Measurements from ENCODE around the gene GNG10.
"Not testable (repeated sequence)": the region's sequence is repeated elsewhere in the genome, so short reads cannot be mapped to it uniquely, and the experiment has no call there.

Gene GNG10

DNA sequence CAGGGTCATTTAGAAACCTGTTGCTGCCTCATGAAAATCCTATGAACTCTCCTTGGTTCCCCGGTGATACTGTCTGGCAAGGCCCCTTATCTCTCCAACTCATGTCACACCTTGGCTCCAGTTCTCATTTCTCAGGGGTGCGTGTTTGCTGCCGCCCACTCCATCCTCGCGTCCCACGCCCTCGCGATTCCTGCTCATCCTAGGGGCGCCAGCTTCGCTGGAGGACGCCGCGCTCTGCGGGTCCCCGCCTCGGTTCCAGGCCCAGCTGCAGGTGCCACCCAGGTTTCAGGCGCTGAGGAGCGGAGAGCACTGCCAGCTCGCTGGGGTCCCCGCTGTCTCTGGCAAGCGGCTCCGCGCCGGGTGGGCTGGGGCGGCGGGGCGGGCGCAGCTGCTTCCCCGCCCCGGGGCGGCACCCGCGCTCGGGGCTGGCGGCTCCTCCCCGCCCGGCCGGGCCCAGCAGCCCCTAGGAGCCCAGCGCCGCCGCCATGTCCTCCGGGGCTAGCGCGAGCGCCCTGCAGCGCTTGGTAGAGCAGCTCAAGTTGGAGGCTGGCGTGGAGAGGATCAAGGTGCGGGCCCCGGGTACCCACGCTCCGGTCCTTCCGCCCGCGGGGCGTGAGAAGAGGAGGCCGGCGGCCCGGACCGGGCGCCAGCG lies at the start of gene GNG10:
TSS of gene GNG10 (plus strand) at position 456 of the 652 bp plus-strand sequence. CDS start at position 486, 30 bp downstream.
- peak; percentile 60 to 69 for DNase-seq

DNA sequence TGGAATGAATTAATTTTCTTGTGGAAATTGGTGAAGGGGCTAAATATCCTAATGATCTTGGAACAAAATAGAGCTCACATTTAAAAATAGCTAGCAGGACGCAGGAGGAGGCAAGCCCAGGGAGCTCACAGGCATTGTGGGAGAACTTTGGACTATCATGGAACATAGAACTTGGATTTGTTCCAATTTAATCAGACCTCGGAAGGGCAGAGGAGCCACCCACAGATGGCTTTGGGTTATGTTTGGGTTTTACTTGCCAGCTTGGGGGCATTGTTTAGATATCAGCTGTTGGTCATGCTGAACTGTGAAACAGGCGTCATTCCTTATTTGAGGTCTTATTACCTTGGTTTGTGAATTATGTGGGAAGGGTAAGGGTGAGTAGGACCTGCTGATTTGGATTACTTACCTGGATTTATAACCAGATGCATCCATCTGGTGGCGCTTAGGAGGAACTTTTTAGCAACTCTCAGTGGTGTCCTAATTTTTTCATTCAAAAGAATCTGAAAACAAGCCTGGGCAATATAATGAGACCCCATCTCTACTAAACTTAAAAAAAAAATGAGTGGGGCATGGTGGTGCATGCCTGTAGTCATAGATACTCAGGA lies 47.9 kb upstream of the GNG10 start:
- no peak for DNase-seq

DNA sequence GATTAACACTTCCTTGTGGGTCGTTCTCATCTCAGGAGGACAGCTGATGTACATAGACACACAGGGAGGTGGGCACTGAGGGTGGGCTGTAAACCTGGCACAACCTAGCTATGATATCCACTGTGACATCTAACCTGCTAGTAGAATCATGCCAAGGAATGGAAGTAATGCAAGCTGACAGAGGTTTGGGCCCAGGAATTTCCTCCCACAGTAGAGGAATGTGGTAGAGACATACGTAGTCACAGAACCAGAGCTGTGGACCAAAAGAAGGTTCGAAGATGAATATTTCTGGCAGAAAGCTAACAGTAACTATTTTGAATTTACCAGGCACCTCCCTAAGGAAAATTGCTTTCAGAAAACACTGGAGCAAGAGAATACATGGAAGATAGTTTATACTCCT lies 45.5 kb upstream of the GNG10 start:
- DNase-seq, result no peak

DNA sequence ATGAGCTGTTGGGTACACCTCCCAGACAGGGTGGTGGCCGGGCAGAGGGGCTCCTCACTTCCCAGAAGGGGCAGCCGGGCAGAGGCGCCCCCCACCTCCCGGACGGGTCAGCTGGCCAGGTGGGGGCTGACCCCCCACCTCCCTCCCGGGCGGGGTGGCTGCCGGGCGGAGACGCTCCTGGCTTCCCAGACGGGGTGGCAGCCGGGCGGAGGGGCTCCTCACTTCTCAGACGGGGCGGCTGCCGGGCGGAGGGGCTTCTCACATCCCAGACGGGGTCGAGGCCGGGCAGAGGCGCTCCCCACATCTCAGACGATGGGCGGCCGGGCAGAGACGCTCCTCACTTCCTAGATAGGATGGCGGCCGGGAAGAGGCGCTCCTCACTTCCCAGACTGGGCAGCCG lies 44.1 kb upstream of the GNG10 start:
- not testable (repeated sequence) for DNase-seq

DNA sequence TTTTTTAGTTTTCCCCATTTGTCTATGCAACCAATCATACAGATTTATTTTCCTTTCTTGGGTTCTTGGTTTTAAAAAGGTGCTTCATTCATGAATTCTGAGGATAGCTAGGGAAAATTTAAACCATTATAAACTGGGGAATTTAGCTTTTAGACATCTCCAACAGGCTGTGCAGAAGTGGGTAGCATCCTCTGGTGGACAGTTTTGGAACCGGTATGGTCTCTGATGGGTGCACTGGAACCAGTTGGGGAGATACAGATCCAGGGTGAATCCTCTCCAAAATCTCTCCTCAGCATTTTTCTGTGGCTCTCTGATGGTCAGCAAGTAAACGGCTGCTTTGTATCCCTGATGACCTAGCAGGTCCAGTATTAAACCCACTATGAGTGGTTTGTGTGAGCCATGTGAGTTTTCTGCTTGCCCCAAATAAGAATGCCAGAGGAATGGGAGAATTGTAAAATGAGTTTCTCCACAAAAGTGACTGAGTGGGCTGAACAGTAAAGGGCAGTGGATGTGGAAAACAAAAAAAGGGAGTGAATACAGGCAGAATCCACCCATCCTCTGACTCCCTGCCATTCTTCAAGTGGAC lies 39.4 kb upstream of the GNG10 start:
- no peak for DNase-seq

DNA sequence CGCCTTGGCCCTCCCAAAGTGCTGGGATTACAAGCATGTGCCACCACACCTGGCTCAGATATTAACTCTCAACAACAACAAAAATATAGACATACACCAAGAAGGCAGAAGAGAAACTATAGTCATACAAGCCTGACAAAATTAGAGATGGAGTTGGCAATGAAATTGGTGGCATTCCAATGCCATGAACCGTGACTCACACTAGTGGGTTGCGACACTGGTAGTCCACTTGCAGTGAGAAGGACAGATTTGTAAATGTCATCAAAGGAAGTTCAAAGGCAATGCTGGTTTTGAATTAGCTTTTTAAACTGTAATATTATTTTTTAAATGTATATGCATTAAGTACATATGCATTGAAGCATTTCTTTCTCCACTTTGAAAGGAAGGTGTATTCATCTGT lies 38.8 kb upstream of the GNG10 start:
- no peak for DNase-seq

DNA sequence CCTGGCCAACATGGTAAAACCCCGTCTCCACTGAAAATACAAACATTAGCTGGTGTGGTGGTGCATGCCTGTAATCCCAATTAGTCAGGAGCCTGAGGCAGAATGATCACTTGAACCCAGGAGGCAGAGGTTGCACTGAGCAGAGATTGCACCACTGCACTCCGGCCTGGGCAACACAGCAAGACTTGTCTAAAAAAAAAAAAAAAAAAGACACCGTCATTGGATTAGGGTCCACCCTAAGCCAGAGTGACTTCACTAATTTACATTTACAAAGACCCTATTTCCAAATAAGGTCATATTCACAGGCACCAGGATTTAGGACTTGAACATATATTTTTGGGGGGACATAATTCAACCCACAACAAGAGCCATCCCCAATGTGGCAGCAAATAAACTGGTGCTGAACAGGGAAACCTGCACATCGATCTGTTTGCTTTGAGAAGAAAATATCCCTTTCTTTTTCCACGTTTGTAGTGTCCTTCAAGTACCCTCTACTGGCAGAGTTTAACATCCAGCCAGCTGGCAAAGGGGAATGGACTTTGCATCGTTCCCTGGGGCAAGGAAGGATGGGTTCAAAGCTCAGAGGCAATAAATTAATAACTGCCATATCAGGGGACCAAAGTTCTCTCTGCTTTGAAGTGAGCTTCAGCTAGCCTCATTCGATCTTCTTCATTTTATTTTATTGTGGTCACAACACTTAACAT lies 34.0 kb upstream of the GNG10 start:
- no peak for DNase-seq

DNA sequence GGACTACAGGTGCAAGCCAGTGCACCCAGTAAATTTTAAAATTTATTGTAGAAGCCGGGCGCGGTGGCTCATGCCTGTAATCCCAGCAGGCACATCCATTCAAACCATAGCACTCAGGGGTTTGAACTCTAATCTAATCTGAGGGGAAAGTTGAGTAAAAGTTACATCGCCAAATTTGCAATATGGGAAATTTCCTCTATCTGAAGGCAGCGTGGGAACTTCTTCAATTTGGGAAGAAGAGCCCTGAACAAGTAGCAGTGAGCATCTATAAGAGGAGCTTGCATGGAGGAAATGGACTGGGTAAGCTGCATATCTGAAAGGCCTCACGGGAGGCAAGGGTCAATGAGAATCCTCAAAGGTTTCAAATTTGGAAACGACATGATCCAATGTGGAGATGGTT lies 33.0 kb upstream of the GNG10 start:
- DNase-seq, result no peak

DNA sequence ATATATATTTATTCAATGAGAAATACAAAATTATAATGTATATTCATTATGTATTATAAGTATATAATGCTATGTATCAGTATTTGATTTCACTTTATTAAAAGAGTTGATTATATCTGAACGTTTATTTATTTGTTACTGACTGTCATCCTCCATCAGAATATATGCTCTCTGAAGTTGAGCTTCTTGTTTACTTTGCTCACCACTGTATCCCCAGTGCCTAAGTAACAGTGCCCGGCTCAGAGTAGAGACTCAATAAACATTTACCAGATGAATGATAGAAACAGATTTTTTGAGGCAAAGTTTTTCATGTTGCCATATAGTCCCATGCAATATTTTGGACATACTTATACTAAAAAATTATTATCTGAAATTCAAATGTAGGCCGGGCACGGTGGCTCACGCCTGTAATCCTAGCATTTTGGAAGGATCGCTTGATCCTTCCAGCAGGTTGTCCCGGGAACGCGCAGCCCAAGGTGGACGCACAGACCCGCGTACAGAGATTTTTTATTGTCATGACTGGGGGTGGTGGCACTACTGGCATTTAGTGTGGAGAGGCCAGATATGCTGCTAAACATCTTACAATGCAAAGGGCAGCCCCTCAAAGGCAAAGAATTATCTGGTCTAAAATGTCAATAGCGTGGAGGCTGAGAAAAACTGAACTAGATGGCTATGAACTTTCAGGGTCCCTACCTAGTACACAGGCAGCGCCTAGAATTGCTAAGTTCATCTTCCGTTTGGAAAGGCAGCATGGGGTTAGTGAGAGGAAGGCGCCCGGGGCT lies 31.0 kb upstream of the GNG10 start:
- no peak for DNase-seq

DNA sequence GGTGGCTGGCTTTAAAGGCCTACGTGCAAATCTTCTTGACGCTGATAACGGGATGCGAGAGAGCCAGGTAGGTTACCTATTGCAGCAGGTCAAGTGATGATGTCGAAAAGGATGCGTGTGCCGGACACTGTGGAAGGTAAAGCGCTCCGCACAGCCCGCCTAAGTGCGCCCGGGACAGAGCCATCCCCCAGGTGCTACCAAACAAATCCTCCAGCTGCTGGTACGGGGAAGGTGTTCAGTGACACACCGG lies 30.5 kb upstream of the GNG10 start:
- no peak for DNase-seq

DNA sequence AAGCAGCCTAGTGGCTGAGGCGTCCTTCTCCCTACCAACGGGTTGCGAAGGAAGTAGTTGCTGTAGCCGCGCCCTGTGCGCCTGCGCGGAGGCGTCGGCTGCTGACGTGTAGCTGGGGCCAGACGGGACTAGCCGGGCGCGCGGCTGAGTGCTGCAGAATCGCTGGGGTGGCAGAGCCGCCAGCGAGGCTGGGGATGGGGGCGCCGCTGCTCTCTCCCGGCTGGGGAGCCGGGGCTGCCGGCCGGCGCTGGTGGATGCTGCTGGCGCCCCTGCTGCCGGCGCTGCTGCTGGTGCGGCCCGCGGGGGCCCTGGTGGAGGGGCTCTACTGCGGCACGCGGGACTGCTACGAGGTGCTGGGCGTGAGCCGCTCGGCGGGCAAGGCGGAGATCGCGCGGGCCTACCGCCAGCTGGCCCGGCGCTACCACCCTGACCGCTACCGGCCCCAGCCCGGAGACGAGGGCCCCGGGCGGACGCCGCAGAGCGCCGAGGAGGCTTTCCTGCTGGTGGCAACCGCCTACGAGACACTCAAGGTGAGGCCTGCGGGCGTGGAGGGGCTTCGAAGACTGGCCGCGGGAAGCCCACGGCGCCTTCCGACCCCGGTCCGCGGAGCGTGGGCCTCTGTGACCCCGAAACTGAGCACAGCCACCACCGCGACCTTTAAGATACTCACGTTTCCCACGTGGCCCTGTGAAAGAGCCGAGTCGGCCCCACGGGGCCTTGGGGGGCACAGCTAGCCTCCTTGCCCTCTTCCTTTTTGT lies 30.0 kb upstream of the GNG10 start, which contains the start of gene DNAJC25:
TSS of gene DNAJC25 (plus strand) at position 121 of the 758 bp plus-strand sequence. CDS start at position 195, 74 bp downstream.
- DNase-seq, result peak; percentile 95

DNA sequence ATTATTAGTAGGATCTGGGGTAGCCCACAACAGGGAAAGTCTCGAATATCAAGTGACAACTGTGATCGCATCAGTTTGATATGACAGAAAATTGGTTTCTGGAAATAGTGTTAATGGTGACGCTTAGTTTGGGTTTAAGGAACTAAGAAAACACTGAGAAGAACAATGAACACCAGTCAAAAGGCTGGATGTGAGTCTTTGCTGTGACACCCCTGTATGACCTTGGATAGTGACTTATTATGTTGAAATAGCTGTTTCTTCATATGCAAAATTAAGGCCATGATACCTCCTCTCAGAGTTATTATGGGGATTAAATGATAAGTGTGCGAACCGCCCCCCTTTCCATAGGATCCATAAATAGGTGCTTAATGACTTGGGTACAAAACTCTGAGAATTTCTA lies 29.3 kb upstream of the GNG10 start:
- no peak for DNase-seq

DNA sequence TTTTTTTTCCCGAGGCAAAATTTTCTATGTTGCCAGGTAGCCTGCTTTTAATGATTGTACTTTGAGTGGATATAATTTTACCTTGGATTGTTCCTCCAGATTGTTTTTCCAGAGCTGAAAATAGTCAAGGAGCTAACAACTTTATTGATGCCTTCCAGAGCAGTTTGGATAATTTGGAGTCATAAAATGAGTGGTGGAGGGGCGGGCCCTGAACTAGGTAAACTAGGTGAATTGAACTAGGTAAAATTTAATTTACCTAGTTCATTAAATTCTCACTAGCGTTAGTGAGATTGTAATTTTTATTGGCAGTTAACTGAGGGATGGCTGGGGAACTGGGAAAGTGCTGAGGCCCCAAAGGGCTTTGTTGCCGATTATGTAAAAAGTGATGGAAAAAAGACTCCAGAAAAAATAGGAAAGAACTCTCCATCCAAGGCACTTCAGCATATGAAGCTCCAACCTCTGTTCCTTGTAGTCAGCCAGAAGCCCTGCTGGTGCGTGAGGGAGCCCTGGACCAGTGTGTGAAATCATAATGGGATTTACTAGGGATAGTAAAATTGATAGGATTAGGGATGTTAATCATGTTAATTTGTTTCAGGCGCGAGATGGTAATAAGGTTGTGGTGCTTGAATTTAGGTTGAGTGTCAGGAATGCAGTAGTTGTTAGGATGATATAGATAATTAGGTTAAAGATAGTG lies 28.6 kb upstream of the GNG10 start:
- DNase-seq, result no peak

DNA sequence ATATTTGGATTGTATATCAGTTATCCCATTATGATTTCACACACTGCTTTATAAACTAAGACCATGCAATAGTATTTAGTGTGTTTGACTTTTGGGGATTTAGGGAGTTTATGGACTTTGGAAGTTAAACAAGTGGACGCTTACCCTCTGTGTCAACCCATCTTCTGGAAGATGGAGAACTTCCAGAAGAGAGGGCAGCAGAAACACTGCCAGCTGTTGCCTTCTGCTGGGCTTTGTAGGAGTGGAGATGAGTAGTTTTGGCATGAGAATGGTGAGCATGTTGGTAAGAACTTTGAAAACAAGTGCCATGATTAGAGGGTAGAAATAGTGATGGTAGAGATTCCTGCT lies 28.0 kb upstream of the GNG10 start:
- no peak for DNase-seq

DNA sequence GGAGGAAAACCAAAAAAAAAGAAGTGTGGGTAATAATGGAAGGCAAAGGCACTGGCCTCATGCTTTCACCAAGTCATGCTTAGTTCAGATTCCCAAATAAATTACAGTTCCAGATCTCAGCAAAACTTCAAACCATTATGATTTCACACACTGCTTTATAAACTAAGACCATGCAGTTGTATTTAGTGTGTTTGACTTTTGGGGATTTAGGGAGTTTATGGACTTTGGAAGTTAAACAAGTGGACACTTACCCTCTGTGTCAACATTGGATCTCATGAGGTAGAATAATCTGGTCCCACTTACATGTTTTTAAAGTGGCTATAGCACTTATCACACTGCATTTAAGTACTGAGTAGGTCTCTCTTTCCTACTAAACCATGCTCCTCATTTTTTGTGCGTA lies 26.5 kb upstream of the GNG10 start:
- no peak for DNase-seq

DNA sequence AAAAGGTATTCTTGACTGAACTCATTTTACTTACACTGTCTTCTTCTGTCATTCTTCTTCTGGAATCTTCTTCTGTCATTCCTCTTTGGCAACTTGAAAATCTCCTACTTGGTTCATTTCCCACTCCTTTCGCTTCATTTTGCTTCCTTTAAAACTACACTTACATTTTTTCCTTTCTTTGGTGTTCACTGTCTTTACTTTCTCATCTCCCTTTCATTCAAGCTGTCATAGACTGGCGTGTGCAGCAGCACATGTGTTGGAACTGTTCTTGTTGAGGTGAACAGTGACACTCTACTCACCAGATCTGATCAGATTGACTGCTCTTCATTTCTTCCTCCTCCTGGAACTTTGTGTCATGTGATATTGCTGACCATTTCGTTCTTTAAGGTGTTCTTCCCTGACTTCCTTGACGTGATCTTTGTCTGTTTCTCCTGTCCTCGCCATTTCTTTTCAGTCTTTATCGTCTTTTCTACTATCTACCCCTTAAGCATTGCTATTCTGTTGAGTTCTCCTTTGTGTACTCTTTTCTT lies 23.9 kb upstream of the GNG10 start:
- DNase-seq, result no peak

DNA sequence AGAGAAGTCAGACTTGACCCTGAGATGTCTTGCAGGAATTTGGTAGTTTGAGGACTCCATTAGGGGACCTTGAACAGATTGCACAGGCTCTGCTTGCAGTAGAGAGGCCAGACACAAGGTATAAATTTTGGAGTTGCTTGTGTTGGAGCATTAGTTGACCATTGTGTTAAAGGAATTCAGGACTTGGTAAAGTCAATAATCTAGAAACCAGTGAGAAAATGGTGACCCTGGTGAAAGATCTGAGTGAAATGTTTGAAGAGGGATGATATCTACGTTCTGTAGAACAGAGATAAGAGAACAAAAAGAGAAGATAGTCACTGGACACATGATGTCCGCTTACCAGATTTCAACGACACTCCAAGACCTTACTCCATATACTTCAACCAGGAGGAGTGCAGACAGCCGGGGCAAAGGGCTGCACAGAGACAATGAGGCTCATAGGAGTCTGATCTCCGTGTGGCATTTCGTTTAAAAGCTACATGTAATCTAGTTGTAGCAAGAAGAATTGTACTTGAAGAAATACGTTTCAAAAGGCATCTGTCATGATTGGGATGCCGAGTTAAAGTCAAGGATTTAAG lies 17.1 kb upstream of the GNG10 start:
- DNase-seq, result no peak

DNA sequence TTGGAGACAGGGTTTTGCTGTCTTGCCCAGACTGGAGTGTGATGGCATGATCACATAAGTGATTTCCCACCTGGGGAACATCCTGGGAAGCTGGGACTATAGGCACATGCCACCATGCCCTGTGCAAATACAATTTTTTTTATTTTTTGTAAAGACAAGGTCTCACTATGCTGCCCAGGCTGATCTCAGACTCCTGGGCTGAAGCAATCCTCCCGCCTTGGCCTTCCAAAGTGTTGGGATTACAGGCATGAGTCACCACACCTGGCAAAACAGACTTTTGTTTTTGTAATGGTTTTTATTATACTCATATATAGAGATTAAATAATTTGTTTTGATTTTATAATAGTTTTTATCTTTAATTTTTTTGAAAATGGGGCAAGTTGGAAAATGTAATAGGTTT lies 15.6 kb upstream of the GNG10 start:
- DNase-seq, result no peak

DNA sequence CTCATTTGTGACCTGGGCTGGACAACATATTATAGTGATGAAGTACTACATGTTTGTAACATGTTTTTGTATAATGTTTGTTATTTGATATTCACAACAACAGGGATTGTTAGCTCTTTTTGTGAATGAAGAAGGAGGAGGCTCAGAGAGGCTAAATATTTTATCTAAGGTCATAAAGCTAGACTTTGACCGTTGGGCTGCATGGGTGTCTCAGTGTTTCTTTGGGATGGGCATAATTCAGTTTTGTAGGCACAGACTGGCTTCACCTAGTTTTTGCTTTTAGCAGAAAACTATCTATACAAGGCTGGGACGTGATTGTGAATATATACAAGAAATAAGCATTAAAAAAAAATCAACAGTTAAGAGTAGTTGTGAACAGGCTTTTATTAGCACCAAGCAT lies 15.0 kb upstream of the GNG10 start:
- no peak for DNase-seq

DNA sequence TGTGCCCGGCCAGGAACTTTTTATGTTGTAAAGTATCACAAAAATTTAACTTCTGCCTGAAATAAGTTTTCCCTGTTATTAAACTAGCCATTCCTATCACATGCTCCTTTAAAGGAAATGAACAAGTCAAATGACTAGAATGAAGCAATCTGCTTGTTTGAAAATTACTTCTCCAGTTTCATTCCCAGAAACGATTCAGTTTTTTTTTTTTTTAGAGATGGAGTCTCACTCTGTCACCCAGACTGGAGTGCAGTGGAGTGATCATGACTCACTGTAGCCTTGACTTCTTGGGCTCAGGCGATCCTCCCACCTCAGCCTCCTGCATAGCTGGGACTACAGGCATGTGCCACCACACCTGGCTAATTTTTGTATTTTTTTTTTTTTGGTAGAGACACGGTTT lies 13.3 kb upstream of the GNG10 start:
- DNase-seq, result no peak

DNA sequence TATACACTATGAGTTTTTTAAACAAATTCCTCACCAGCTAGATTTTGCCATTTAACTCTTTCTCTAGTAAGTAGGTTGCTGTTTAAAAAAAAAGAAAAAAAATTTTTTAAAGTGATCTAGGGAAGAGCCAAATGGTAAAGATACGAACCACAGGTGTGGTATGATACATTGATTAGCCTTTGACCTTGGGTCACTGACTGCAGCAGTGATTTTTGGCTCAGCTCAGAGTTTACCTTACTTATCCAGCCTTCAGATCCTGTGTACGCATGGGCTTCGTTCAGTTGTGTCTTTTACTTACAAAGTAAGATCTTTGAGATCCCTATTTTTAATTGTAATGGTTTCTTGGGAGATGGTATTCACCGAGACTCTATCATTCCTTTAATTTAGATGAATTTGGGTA lies 12.4 kb upstream of the GNG10 start:
- DNase-seq, result no peak

DNA sequence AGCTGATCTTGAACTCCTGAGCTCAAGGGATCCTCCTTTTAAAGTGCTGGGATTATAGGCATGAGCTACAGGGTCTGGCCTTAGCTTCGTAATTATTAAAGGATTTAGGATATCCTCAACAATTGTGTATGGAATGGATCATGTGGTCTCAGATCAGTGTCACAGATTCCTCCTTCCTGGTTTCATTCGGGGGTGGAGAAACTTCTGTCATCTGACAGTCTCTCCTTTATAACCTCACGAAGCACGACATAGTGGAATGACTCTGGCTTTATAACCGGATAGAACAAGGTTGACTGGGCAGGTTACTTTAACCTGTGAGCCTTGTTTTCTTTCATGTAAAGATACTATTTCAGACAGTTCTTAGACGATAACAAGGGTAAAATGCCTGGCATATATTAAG lies 4.4 kb upstream of the GNG10 start:
- no peak for DNase-seq
